Activated T-helper 1 cell treated with anti-CD3 and anti-CD28 coated beads, Interleukin-12 subunit alpha, Interleukin-12 subunit beta, Interleukin-2, Interleukin-4 antibody, amounts not matched to agents 30 ng/mL and 10 ng/mL and 1 ng/mL, durations not matched to agents 14 hours and 24 hours and 36 hours (primary cell): Measurements from ENCODE around the gene MSS51. TPM values are rescaled to one million over a fixed set of nuclear protein-coding genes. Genes with fewer than 3 reads are reported as not detected.

Experiments used
- total RNA-seq: library from RNA; stranded (reverse); gene quantifications from 2 replicates; pipeline ENCODE4 v1.2.3, GENCODE V29; 2022

Gene MSS51
- total RNA-seq, 1 donor from 2014 or later, result 3.7 TPM

Other genes starting within 250 kb of the MSS51 start
- 55.4 and 55.5 TPM in 2 replicates for gene DNAJC9, start 186.3 kb downstream of the MSS51 start, total RNA-seq
- gene MRPS16, start 180.9 kb downstream of the MSS51 start, total RNA-seq, result 158 and 160 TPM in 2 replicates
- gene CFAP70, start 74.7 kb downstream of the MSS51 start, total RNA-seq, result 0.26 and 0.34 TPM in 2 replicates
- 152 and 157 TPM in 2 replicates for gene ANXA7, start 19.5 kb downstream of the MSS51 start, total RNA-seq
- 43.6 and 43.9 TPM in 2 replicates for gene PPP3CB, start 62.5 kb upstream of the MSS51 start, total RNA-seq
- 8.6 and 9.7 TPM in 2 replicates for gene USP54, start 157.8 kb upstream of the MSS51 start, total RNA-seq
- not detected in 2 replicates for gene MYOZ1, start 207.9 kb upstream of the MSS51 start, total RNA-seq
- 0.03 TPM in 1 of 2 replicates, not detected in the other for gene SYNPO2L, start 222.5 kb upstream of the MSS51 start, total RNA-seq